IMR-90 (cell line): ENCODE results near the gene TP53AIP1. TPM values are rescaled to one million over a fixed set of nuclear protein-coding genes. Genes with fewer than 3 reads are reported as not detected.

ENCODE experiments used
- ATAC-seq: fragments of 200-7000 bp; cut with Tn5 transposase; 2 replicates; pipeline ENCODE4 v1.9.1; 2020; ENCODE audit warnings: low read depth, mild to moderate bottlenecking, moderate library complexity
- BruUV-seq: library from RNA; stranded (reverse); fragments of 400-500 nt; replicated peaks from 2 replicates; lab custom pipeline; 2021; lab: Mats Ljungman, UMichigan
- CTCF ChIA-PET: fragments of 300-600 bp; formaldehyde crosslinking; extraction: SDS; loops from one replicate; lab custom pipeline; 2021; ENCODE audit warnings: antibody characterized with exemption; lab: Yijun Ruan, JAX
- POLR2A ChIA-PET: fragments of 300-600 bp; sonication (Branson Sonifier 250); formaldehyde crosslinking; loops from one replicate; lab custom pipeline; 2022; ENCODE audit warnings: antibody characterized with exemption; ENCODE audit not compliant: unreplicated experiment; lab: Charles Lee
- DNase-seq: peaks from one replicate; pipeline ENCODE4 v3.0.0; 2013
- H2AFZ ChIP-seq: replicated peaks from 2 replicates; pipeline ENCODE3; 2013; ENCODE audit warnings: low read length, mild to moderate bottlenecking; ENCODE audit not compliant: poor library complexity
- H2AK5ac ChIP-seq: 2 replicates; pipeline ENCODE4 v1.6.1; 2013; ENCODE audit warnings: low read depth, low read length, inconsistent platforms
- H2AK9ac ChIP-seq: replicated peaks from 2 replicates; pipeline ENCODE3; 2013; ENCODE audit warnings: mild to moderate bottlenecking, low read depth, low read length, moderate library complexity; ENCODE audit not compliant: poor library complexity
- H2BK120ac ChIP-seq: 2 replicates; pipeline ENCODE4 v1.6.1; 2013; ENCODE audit warnings: low read depth, low read length, inconsistent platforms
- H2BK15ac ChIP-seq: 3 replicates; pipeline ENCODE4 v1.6.1; 2013; ENCODE audit warnings: low read depth, low read length, inconsistent platforms
- H2BK20ac ChIP-seq: 2 replicates; pipeline ENCODE4 v1.6.1; 2013; ENCODE audit warnings: low read depth, mild to moderate bottlenecking, inconsistent platforms, low read length, moderate library complexity
- H2BK5ac ChIP-seq: 2 replicates; pipeline ENCODE4 v1.6.1; 2013; ENCODE audit warnings: mild to moderate bottlenecking, low read depth, low read length, inconsistent platforms; ENCODE audit not compliant: poor library complexity, severe bottlenecking
- H3K14ac ChIP-seq: replicated peaks from 2 replicates; pipeline ENCODE4 v1.6.1; 2013; ENCODE audit warnings: low read depth, low read length, inconsistent platforms
- H3K18ac ChIP-seq: 2 replicates; pipeline ENCODE4 v1.6.1; 2013; ENCODE audit warnings: low read depth, low read length, control low read depth
- H3K23ac ChIP-seq: 2 replicates; pipeline ENCODE4 v1.6.1; 2013; ENCODE audit warnings: low read depth, low read length, inconsistent platforms
- H3K27ac ChIP-seq: 2 replicates; pipeline ENCODE4 v1.5.1; 2013; ENCODE audit warnings: mild to moderate bottlenecking, control low read depth, low read length; ENCODE audit not compliant: insufficient read depth
- H3K27me3 ChIP-seq: 2 replicates; pipeline ENCODE4 v1.6.1; 2013; ENCODE audit warnings: low read length; ENCODE audit not compliant: control insufficient read depth, insufficient read depth
- H3K36me3 ChIP-seq: 2 replicates; pipeline ENCODE4 v1.6.1; 2013; ENCODE audit warnings: low read length, mixed read lengths; ENCODE audit not compliant: control insufficient read depth, insufficient read depth
- H3K4ac ChIP-seq: 2 replicates; pipeline ENCODE4 v1.6.1; 2013; ENCODE audit warnings: low read depth, low read length, inconsistent platforms
- H3K4me1 ChIP-seq: 2 replicates; pipeline ENCODE4 v1.6.1; 2013; ENCODE audit warnings: low read length, mixed read lengths; ENCODE audit not compliant: control insufficient read depth, insufficient read depth
- H3K4me2 ChIP-seq: 2 replicates; pipeline ENCODE4 v1.6.1; 2013; ENCODE audit warnings: low read depth, mild to moderate bottlenecking, control low read depth, low read length, moderate library complexity
- H3K4me3 ChIP-seq: 2 replicates; pipeline ENCODE4 v1.5.1; 2013; ENCODE audit warnings: low read depth, mild to moderate bottlenecking, control low read depth, low read length, moderate library complexity; ENCODE audit not compliant: insufficient read depth
- H3K56ac ChIP-seq: 2 replicates; pipeline ENCODE4 v1.6.1; 2013; ENCODE audit warnings: low read length, inconsistent platforms; ENCODE audit not compliant: insufficient read depth; ENCODE audit errors: extremely low read depth
- H3K79me1 ChIP-seq, 2 experiments: 2 replicates each; pipeline ENCODE4 v1.6.1; 2013; ENCODE audit warnings: low read length in 2 of 2, inconsistent platforms in 1 of 2, low read depth in 1 of 2
- H3K9ac ChIP-seq: 2 replicates; pipeline ENCODE4 v1.6.1; 2013; ENCODE audit warnings: low read depth, low read length, control low read depth
- H3K9me1 ChIP-seq: 2 replicates; pipeline ENCODE4 v1.6.1; 2013; ENCODE audit warnings: low read length, inconsistent platforms; ENCODE audit not compliant: insufficient read depth
- H3K9me3 ChIP-seq: 2 replicates; pipeline ENCODE4 v1.6.1; 2013; ENCODE audit warnings: low read length; ENCODE audit not compliant: control insufficient read depth, insufficient read depth
- H4K20me1 ChIP-seq: 2 replicates; pipeline ENCODE4 v1.6.1; 2013; ENCODE audit warnings: low read length, inconsistent platforms; ENCODE audit not compliant: insufficient read depth
- H4K5ac ChIP-seq: 2 replicates; pipeline ENCODE4 v1.6.1; 2013; ENCODE audit warnings: mild to moderate bottlenecking, low read depth, low read length, control low read depth
- H4K8ac ChIP-seq, 2 experiments: 2 replicates each; pipeline ENCODE4 v1.6.1; 2013; ENCODE audit warnings: low read depth in 2 of 2, low read length in 2 of 2, control low read depth in 1 of 2, inconsistent platforms in 1 of 2
- H4K91ac ChIP-seq: 2 replicates; pipeline ENCODE4 v1.6.1; 2013; ENCODE audit warnings: low read depth, low read length, inconsistent platforms; ENCODE audit not compliant: insufficient read depth
- FOS ChIP-seq: fragments of 150-350 bp; IDR thresholded peaks from 2 replicates; pipeline ENCODE4 v1.6.1; 2016; ENCODE audit warnings: low read depth, low read length
- MAFK ChIP-seq: IDR thresholded peaks from 2 replicates; pipeline ENCODE4 v1.6.1; 2012; ENCODE audit warnings: low read depth, low read length, improper control_type of control experiment
- MAZ ChIP-seq: IDR thresholded peaks from 2 replicates; pipeline ENCODE4 v1.6.1; 2012; ENCODE audit warnings: low read depth, mild to moderate bottlenecking, low read length, improper control_type of control experiment, moderate library complexity, borderline replicate concordance
- POLR2A ChIP-seq: IDR thresholded peaks from 2 replicates; pipeline ENCODE4 v1.6.1; 2012; ENCODE audit warnings: mild to moderate bottlenecking, low read depth, low read length
- RFX5 ChIP-seq: IDR thresholded peaks from 2 replicates; pipeline ENCODE4 v1.8.0; 2012; ENCODE audit warnings: low read depth, mild to moderate bottlenecking, low read length, moderate library complexity
- SMC3 ChIP-seq: fragments of 150-350 bp; IDR thresholded peaks from 2 replicates; pipeline ENCODE4 v1.6.1; 2016; ENCODE audit warnings: low read depth, mild to moderate bottlenecking, antibody characterized with exemption, low read length, moderate library complexity
- WGBS, 2 experiments: methylation state at CpG; one replicate each; pipeline versions ENCODE4 v1.1.5 to v1.1.7; 2013; ENCODE audit warnings: missing lambda C conversion rate in 2 of 2; ENCODE audit not compliant: insufficient read length in 1 of 2; ENCODE audit errors: extremely low coverage in 2 of 2; 5-methylcytosine and 5-hydroxymethylcytosine counted together
- dilution Hi-C: fragments of 300-500 bp; cut with HindIII; formaldehyde crosslinking; loops from one replicate; pipeline ENCODE4 v1.14.3; 2018; ENCODE audit warnings: low sequenced_read_pairs; ENCODE audit not compliant: unreplicated experiment
- in situ Hi-C: fragments of 300-500 bp; cut with MboI; formaldehyde crosslinking; loops from 3 replicates; pipeline ENCODE4 v1.14.3; 2019; ENCODE audit warnings: low sequenced_read_pairs, inconsistent platforms, mixed read lengths
- intact Hi-C: fragments of 100-400 bp; cut with micrococcal nuclease; formaldehyde crosslinking; loops from 2 replicates; pipeline ENCODE4 v1.10.0; 2022
- polyA plus RNA-seq, 3 experiments: library from polyadenylated mRNA; depleted of rRNA; stranded (reverse); fragments of >200 nt; gene quantifications; 2 replicates each; pipeline ENCODE4 v1.2.3, GENCODE V29; 2012; ENCODE audit warnings: low replicate concordance in 1 of 3
- total RNA-seq: library from RNA; depleted of rRNA; stranded (reverse); fragments of >200 nt; gene quantifications from 2 replicates; pipeline ENCODE4 v1.2.3, GENCODE V29; 2012
- TF ChIP-seq, protein P1 (sequence below): conservative IDR thresholded peaks from 2 replicates; pipeline ENCODE4 v1.5.1; 2012; ENCODE audit warnings: mild to moderate bottlenecking, low read depth, low read length, improper control_type of control experiment
- TF ChIP-seq, protein P2 (sequence below): fragments of 150-350 bp; IDR thresholded peaks from 2 replicates; pipeline ENCODE4 v1.6.1; 2017; ENCODE audit warnings: mild to moderate bottlenecking, antibody characterized with exemption, low read length, low read depth

The TP53AIP1 gene
- total and polyA plus RNA-seq, 2 of the 4 experiments (the other 2 are of a cell fraction) = not detected

DNA sequence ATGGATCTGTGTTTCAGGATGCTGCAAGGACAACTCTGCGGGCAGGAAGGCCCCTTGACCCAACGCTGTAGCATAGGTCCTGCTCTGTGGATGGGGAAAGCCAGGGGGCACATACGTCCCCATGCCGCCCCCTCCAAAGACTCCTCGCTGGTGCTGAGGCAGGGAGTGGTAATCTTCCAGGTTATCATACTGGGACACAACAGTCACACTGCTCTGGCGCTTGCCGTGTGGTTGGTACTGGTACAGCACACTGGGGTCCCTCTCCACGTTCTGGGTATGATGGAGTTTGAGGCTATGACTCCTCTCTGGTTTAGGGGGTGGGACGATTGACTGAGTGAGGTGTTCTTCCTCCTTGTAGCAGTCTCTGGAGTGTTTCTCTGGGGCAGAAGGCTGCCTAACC, 26.2 kb upstream of the TP53AIP1 start:
- dilution Hi-C loops (no loop called here), in situ Hi-C loops (loop anchor here (25.0 kb wide), 2 partner anchors 807 to 932 kb away; no protein-coding TSS in a partner anchor), intact Hi-C loops (no loop called here)
- H3K4me1 ChIP-seq = no peaks in the 10 kb centered on the region
- H4K5ac ChIP-seq = no peak overlapping the region
- H3K4me3 ChIP-seq = no peak overlapping the region
- ATAC-seq = no peak
- H3K14ac ChIP-seq = no peak overlapping the region
- 90% methylated on average over 2 of the region's 9 CpGs; no CpG with 5 or more reads in 1 of the 2 experiments for WGBS, 2 experiments
- no peak for TF ChIP-seq RFX5
- TF ChIP-seq POLR2A = no peak
- TF ChIP-seq, protein P1, sequence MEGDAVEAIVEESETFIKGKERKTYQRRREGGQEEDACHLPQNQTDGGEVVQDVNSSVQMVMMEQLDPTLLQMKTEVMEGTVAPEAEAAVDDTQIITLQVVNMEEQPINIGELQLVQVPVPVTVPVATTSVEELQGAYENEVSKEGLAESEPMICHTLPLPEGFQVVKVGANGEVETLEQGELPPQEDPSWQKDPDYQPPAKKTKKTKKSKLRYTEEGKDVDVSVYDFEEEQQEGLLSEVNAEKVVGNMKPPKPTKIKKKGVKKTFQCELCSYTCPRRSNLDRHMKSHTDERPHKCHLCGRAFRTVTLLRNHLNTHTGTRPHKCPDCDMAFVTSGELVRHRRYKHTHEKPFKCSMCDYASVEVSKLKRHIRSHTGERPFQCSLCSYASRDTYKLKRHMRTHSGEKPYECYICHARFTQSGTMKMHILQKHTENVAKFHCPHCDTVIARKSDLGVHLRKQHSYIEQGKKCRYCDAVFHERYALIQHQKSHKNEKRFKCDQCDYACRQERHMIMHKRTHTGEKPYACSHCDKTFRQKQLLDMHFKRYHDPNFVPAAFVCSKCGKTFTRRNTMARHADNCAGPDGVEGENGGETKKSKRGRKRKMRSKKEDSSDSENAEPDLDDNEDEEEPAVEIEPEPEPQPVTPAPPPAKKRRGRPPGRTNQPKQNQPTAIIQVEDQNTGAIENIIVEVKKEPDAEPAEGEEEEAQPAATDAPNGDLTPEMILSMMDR = no peak
- TF ChIP-seq, protein P2, sequence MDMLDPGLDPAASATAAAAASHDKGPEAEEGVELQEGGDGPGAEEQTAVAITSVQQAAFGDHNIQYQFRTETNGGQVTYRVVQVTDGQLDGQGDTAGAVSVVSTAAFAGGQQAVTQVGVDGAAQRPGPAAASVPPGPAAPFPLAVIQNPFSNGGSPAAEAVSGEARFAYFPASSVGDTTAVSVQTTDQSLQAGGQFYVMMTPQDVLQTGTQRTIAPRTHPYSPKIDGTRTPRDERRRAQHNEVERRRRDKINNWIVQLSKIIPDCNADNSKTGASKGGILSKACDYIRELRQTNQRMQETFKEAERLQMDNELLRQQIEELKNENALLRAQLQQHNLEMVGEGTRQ = no peak
- no peak for TF ChIP-seq MAFK
- no peak for TF ChIP-seq MAZ
- TF ChIP-seq SMC3 = no peak
- TF ChIP-seq FOS = no peak
- peaks cover 28% of the 10 kb centered on the region for H3K36me3 ChIP-seq
- no peak overlapping the region for H2BK5ac ChIP-seq
- ChIA-PET CTCF (interaction anchor here (0.6 kb wide), 1 partner anchor 1342 kb away, joined by 3 read pairs; no protein-coding TSS in a partner anchor), POLR2A (interaction anchor here (0.6 kb wide), 1 partner anchor 130 kb away, joined by 3 read pairs; no protein-coding TSS in a partner anchor)
- H2BK15ac ChIP-seq = no peak overlapping the region
- H4K20me1 ChIP-seq = no peaks in the 10 kb centered on the region
- no TSS peak for BruUV-seq
- no peak overlapping the region for H2AFZ ChIP-seq
- no peak overlapping the region for H3K4me2 ChIP-seq
- no peaks in the 10 kb centered on the region for H3K79me1 ChIP-seq
- no peaks in the 10 kb centered on the region; the same call in 1 of the 2 replicates for H3K9me1 ChIP-seq
- H2BK120ac ChIP-seq = no peak overlapping the region
- no peaks in the 10 kb centered on the region for H3K9me3 ChIP-seq
- H4K8ac ChIP-seq = no peak overlapping the region
- no peak overlapping the region for H2AK9ac ChIP-seq
- H3K27me3 ChIP-seq = no peaks in the 10 kb centered on the region
- no peak overlapping the region for H2BK20ac ChIP-seq
- H3K18ac ChIP-seq = no peak overlapping the region
- no peak overlapping the region for H3K27ac ChIP-seq
- no peak overlapping the region for H4K91ac ChIP-seq
- DNase-seq = no peak
- H3K4ac ChIP-seq = no peak overlapping the region
- no peak overlapping the region for H3K23ac ChIP-seq
- no peak overlapping the region for H3K56ac ChIP-seq
- H2AK5ac ChIP-seq = no peak overlapping the region
- no peak overlapping the region for H3K9ac ChIP-seq
